Measurements from ENCODE around the gene DLGAP4. TPM values are rescaled to one million over a fixed set of nuclear protein-coding genes. Genes with fewer than 3 reads are reported as not detected.

DLGAP4 gene
- total RNA-seq, 2 donors from 2014 or later, result 45.8 to 64.3 TPM

DNA sequence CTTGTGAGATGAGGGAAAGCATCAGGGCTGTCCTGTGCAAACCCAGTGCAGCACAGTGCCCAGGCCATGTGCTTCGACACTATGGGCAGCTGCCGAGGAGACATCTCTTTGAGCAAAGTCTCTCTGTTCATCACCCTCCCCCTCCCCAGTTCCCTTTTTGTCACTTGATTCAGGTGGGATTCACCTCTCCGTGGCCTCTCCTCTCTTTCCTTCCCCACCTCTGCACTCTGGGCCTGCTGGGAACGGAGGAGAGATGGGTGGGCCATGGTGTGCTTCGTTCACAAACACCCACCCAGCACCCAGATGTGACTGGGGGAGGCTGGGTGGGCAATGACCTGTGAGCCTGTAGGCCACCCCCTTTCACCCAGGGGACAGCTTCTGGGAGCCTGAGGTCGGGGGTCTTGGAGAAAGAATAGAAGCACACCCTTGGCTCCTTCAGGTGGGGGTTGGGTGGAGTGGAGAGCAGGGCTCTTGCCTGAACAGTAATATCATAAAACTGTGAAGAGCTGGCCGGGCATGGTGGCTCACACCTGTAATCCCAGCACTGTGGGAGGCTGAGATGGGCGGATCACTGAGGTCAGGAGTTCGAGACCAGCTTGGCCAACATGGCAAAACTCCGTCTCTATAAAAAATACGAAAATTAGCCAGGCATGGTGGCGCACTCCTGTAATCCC is 33.5 kb upstream of the DLGAP4 start:
- ATAC-seq, result no peak
- intact Hi-C loops (cut with DNase I), result loop anchor here in 1 of 2 donors (5.0 kb wide), 1 partner anchor 175 kb away; no protein-coding TSS in a partner anchor
- no peak for DNase-seq

DNA sequence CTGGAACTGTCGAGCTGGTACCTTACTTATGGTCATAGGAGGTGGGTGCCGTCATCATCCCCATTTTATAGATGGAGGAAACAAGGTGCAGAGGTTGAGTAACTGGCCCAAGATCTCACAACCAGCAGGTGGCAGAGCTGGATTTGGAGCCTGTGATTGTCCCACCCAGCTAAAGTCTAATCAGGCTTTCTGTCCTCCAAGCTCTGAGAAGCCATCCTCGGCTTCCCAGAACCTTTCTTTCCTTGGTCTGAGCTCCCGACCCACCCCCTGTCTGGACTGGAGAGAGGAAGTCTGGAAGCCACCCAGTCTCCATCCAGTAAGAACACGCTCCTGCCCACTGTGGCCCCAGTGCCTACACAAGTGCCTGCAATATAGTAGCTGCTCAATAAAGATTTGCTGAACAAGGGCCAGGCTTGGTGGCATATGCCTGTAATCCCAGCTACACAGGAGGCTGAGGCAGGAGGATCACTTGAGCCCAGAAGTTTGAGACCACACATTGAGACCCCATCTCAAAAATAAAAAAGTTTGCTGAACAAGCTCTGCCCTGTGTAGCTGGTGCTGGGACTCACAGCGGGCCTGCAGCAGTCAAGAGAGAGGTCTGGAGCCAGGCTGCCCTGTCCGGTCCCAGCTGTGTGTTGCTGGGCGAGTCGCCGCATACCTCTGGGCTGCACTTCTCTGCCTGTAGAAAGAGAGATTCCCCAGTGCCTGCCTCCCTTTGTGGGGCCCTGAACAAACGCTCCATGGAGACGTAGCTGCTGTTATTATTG is 32.5 kb upstream of the DLGAP4 start:
- ATAC-seq, result peak in 1 of 2 donors; percentile 12
- intact Hi-C loops (cut with DNase I), result loop anchor here in 1 of 2 donors (5.0 kb wide), 1 partner anchor 174 kb away; no protein-coding TSS in a partner anchor

DNA sequence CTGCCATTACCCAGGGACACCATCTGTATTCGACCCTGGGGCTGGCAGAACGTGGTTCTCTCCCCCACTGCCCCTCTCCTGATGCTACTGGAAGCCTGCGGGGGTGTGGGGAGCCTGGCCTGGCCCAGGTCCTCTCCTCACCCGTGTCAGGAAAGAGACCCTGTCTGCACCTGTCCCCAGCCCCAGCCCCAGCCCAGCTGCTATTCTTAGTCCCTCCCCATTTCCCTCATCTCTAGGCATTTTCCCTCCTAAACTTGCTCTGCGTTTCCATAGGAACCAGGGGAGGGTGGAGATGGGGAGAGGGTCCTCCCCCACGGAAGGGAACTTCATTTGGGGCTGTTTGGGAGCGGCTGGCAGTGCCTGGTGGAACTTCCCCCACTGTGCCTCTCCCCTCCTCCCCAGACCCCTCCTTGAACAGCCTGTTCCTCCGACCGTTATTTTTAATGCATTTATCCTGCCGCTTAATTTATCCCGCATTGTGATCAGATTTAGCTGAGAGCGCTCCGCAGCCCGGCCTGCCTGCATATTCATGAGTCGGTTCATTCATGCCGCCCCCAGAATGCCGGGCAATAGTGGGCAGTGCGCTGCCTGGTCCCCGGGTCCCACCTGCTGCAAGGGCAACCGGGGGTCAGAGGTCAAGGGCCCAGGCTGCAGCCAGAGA is 31.8 kb upstream of the DLGAP4 start:
- DNase-seq, result no peak
- intact Hi-C loops (cut with DNase I), result loop anchor here in 1 of 2 donors (5.0 kb wide), 1 partner anchor 173 kb away; no protein-coding TSS in a partner anchor
- no peak for ATAC-seq

More for the DNA sequence above, 32.5 kb upstream of the DLGAP4 start:
- DNase-seq, result no peak

DNA sequence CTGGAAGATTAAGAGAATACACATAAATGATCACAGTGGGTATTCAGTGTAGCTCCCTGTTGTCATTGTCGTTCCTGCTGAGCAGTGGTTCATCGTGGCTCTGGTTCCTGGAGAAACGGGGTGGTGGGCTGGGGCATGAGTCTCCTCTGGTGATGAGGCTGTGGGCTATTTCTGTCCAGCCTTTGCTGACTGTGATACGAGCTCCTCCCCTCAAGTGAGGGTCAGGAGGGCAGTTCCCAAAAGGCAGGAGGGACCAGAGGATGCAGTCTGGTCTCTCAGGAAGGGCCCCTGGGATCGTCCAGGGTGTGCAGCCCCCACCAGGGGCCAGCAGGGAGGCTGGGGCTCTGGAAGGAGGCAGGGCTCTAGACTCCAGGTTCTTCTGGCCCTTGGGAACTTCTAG is 31.1 kb upstream of the DLGAP4 start:
- no peak for ATAC-seq
- intact Hi-C loops (cut with DNase I), result no loop called here
- no peak for DNase-seq

DNA sequence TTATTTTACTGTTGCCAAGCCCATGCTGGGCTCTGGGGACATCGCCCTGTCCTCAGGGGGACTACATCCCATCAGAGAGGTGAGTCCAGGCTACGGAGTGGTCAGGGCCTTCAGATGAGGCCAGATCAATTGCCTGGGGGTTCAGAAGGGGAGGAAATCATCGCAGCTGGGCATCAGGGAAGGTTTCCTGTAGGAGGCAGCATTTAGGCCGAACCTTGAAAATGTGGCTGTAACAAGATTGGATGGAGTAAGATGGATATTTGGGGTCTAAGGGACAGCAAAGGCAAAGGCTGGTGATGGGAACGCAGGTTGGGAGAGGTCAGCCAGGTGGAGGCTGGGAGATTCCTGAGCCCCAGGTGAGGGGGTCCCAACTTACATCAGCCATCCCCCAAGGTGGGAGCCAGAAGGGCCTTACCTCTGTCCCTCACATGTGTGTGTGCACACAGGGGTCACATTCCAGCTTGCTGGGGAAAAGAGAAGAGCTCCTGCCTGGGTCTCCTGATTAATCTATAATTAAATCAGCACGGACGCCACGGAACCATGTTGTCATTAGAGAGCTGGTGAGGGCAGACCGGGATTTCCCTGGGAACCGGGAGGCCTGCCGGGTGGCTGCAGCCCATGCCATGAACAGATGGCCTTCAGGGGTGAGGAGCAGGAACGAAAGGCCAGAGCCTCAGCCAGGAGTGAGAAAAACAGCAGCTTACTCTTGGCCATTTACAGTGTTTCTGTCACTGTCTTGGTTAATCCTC is 30.5 kb upstream of the DLGAP4 start:
- no peak for DNase-seq
- intact Hi-C loops (cut with DNase I), result no loop called here
- ATAC-seq, result no peak

DNA sequence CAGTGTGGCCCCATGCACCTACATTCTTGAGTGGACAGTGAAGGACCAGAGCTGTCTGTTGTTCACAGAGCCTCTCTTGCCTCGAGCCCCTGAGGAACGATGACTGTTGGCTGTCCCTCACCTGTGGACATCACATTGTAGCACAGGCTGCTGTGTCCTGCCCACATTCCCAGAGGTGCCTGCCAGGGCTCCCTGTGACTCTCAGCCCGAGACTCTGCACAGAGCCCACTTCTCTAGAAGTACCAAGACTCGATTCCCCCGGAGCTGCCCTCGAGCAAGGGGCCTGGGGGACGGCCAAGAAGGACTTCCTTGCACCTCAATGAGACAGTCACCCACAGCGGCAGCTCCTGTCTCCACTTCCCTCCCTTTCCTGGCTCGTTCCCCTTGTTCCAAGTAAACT is 28.6 kb upstream of the DLGAP4 start:
- intact Hi-C loops (cut with DNase I), result no loop called here
- DNase-seq (no peak), ATAC-seq (no peak)

DNA sequence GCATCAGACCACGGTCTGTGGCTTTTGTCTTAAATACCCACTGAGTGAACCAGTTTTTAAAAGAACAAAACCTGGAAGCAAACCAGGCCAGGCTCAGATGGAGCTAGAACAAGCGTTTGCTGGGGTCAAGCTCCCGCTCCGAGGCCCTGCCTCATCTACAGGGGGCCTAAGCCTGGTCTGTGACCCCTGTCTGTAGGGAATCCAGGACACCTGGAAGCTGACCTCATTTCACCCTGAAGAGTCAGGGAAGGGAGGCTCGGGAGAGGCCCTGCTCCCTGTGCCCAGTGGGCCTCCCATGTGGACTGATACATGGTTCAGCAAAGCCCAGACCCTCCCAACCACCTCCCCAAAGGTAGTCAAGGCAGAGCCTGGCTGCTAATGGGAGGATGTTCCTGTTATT is 26.8 kb upstream of the DLGAP4 start:
- ATAC-seq, result no peak
- intact Hi-C loops (cut with DNase I), result no loop called here
- DNase-seq, result no peak

DNA sequence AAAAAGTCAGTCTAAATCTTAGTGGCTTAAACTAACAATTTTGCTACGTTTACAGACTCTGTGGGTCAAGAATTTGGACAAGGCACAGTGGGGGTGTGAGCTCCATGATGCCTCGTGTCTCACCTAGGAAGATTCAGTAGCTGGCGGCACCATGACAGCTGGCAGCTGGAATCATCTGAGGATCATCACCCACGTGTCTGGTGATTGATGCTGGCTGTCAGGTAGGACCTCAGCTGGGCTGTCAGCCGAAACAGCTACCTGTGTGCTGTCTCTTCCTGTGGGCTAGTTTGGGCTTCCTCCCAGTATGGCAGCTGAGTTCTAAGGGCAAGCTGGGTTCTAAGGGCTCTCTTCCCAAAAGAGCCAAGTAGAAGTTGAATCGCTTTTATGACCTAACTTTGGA is 26.4 kb upstream of the DLGAP4 start:
- ATAC-seq (no peak), DNase-seq (no peak)
- intact Hi-C loops (cut with DNase I), result no loop called here

DNA sequence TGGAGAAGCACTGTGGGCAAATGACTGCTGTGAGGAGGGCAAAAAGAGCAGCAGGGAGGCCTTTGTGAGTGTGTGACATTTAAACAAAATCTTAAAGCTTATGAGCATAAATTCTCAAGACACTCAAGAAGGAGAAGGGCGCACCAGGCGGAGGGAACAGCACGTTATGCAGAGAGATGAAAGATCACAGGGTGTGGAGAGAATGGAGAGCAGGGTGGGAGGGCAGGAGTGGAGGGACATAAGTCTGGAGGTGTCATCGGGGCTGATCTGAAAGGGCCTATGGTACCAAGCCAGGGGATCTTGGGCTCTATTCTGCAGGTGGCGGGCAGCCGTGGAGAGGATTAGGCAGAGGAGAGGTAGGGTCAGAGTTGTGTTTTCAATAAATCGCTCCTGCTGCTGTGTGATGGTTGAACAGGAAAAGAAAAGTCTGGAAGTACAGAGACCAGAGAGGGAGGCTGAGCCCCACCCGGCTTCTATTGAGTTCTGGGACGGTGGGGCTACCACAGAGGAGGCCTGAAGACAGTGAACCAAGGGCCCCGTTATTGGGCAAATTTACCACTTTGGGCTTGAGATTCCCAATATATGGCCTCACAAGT is 24.3 kb upstream of the DLGAP4 start:
- ATAC-seq, result no peak
- no peak for DNase-seq
- intact Hi-C loops (cut with DNase I), result no loop called here

DNA sequence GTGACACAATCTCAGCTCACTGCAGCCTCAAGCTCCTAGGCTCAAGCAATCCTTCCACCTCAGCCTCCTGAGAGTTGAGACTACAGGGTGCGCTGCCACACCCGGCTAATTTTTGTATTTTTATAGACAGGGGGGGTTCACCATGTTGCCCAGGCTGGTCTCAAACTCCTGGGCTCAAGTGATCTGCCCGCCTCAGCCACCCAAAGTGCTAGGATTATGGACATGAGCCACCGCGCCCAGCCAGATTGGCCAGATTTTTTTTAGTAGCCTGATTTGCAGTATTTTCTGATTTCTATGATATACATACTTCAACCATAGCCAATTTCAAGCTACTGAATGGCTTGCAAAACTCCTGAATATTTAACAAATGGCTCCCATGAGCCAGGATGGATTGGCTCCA is 21.4 kb upstream of the DLGAP4 start:
- DNase-seq (no peak), ATAC-seq (no peak)
- intact Hi-C loops (cut with DNase I), result no loop called here

DNA sequence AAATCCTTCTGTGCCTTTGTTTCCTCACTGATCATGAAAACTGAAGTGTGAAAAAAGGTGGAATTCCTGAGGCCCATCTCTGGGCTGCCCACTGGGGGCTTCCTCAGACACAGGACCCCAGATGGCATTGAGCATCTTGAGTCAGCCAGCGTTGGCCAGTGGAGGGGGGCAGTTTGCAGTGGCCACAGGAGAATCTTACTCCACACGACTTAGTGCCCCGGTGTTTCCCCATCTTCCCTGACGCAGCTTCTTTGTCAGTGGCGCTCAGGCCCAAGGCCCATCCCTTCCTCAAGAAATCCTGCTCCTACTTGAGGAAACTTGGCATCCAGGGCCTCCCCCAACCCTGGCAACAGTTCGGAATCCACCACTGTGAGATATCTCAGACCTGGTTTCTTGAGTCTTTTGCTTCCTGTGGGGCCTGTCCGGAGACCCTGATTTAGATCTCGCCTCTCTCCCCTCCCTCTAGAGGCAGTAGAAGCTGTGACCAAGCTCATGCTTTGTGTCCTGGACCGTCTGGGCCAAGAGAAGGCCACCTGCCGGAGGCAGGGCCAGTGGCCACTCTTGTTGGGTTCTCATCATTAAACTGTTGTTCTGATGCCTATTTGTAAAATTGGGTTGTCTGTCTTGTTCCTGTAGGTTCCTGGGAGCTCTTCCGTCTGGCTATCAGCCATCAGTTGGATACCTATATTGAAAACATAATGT is 20.2 kb upstream of the DLGAP4 start:
- no peak for DNase-seq

DNA sequence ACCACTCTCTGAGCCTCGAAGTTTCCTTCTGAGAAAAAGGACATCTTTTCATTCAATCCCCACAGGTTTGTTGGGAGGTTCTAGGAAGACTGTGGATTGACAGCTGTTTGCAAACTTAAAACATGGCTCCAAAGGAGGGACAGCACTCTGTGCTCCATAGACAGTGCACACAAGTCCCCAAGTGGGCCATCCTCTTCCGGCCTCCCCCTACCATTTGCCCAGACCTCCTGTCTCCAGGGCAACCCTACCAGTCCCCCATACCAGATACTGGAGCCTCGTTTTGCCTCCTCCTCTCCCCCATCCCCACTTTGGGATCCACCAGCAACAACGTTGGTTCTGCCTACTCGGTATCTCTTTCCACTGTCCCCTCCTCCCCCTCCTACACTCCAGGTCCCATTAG is 8.5 kb upstream of the DLGAP4 start:
- intact Hi-C loops (cut with DNase I), result no loop called here
- no peak for DNase-seq
- ATAC-seq, result no peak

More for the DNA sequence above, 20.2 kb upstream of the DLGAP4 start:
- intact Hi-C loops (cut with DNase I), result no loop called here
- no peak for ATAC-seq

DNA sequence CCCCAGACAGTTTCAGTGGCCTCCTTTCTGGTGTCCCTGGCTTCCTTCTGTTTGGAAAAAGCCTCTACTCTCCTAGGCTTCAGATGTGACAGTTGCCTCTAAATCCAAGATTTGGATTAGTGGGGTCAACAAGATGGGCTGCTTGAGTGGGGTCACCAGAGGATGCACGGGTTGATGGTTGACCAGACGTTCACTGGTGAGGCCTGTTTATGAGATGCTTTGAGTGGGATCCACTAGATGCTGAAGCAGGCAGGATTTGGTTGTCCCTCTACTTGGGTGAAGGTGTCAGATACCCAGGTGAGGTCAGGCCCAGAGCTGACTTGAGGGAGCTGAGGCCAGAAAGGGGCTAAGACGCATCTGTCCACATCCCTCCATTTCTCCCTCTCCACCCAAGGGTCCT is 8.1 kb upstream of the DLGAP4 start:
- ATAC-seq (no peak), DNase-seq (no peak)
- intact Hi-C loops (cut with DNase I), result no loop called here

DNA sequence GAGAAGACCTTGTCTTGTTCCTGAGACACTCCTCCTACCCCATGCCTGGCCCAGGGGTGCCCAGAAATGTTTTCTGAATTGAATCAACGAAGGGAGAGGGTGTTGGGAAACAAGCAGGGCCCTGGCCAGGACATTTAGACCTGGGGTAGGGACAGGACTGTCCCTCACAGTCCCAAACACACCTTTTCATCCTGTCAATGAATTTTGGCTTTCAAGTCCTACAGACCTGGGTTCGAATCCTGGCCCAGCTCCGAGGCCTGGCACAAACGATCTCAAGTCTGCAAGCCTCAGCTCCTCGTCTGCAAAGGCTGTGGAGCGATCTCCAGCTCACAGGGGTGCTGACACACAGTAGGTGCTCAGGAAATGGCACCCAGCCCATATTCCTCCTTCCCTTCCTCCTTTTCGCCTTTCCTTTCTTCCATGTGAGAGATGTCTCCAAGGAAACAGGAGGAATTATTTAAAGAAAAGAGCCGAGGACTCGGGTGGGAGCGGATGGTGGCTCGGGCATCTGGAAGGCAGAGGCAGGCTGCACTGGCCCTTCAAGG is 7.3 kb upstream of the DLGAP4 start:
- DNase-seq (no peak), ATAC-seq (no peak)
- intact Hi-C loops (cut with DNase I), result no loop called here

DNA sequence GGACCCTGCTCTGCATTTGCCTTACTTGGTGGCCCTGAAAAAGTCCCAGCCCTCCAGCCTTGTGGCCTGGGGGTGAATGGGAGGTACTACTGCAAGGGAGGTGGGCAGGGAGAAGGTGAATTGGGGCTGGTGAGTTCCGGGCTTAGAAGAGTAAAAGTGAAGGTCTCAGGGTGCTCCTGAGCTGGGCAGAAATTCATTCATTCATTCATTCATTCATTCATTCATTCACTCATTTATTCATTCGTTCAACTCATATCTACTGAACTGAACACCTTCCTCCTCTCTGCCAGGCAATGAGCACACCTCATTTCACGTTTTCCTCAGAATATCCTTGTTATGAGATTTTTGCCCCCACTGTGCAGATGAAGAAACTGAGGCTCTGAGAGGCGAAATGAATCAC is 6.7 kb upstream of the DLGAP4 start:
- no peak for DNase-seq
- intact Hi-C loops (cut with DNase I), result no loop called here
- ATAC-seq, result no peak

DNA sequence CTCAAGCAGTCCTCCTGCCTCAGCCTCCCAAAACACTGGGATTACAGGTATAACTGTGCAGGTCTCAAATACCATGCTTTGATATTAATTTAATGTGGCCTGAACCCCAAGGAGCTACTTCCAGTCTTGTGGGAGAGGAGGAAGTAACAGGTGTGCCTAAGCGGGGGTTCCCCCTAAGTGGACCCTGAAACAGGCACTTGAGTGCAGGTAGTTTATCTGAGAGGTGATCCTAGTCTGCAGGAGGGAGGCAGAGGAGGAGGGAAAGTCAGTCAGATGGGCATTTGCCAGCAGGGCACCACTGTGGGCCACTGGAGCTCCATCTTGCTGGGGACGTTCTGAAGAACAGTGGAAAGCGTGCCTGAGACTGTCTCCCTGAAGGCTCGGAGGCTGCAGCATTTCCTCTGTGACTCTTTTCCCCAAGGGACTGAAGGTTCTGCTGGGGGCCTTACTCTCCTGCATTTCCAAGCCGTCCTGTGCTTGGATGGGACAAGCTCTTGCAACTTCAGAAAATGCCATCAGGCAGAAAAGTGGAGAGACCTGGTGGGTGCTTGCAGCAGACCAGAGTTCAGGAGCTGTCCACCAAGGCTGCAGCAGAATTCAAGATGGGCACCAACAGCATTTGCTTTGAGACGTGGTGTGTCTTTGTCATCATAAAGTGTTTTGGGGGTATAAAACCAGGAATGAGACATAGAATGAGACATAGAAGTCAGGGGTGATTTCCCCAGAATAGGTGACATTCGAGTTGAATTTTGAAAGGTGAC is 4.6 kb upstream of the DLGAP4 start:
- intact Hi-C loops (cut with DNase I), result no loop called here
- DNase-seq, result no peak
- no peak for ATAC-seq

DNA sequence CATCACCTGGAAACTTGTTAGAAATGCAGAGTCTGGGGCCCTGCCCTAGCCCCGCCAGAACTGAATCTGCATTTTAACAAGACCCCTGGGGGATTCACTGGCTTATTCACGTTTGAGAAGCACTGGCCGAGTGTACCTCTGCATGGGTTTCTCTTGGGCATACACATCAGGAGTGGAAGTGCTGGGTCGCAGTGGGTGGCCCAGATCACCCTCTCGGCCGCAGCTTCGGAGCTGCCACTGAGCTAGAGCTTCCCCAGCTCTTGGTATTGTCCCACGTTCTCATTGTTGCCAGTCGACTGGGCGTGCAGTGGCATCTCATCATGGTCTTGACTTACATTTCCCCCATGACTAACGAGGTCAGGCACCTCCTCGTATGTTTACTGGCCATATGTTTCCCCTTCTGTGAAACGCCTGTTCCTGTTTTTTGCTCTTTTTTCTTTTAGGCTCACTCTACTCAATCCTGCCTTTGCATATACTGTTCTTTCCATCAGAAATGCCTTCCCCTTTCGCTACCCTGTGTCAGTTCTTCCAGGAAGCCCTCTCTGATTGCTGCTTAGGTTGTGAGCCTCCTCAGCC is 3.0 kb upstream of the DLGAP4 start:
- ATAC-seq (no peak), DNase-seq (no peak)
- intact Hi-C loops (cut with DNase I), result no loop called here
